Measurements from ENCODE around the gene PLD1.
"Not testable (repeated sequence)": the region's sequence is repeated elsewhere in the genome, so short reads cannot be mapped to it uniquely, and the experiment has no call there.

Gene PLD1

DNA sequence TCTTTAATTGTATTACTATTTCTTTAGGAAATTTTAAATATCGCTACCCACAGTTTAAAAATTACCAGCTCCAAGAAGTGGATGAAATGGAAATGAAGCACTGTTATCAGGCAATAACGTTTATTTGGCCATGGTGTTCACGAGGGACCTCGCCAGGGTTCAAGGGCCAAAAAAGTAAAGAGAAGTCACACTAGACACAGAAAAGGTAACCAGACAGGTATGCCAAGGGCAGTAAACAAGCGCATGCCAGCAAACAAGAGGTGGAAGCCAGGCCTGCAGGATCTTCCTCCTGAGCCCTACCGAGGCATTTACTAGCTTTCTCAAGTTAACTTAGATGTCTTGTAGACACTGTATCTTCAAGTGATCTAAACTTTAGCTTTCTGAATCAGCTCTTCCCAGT is 113.5 kb downstream of the PLD1 start:
- TF ChIP-seq, protein P1, sequence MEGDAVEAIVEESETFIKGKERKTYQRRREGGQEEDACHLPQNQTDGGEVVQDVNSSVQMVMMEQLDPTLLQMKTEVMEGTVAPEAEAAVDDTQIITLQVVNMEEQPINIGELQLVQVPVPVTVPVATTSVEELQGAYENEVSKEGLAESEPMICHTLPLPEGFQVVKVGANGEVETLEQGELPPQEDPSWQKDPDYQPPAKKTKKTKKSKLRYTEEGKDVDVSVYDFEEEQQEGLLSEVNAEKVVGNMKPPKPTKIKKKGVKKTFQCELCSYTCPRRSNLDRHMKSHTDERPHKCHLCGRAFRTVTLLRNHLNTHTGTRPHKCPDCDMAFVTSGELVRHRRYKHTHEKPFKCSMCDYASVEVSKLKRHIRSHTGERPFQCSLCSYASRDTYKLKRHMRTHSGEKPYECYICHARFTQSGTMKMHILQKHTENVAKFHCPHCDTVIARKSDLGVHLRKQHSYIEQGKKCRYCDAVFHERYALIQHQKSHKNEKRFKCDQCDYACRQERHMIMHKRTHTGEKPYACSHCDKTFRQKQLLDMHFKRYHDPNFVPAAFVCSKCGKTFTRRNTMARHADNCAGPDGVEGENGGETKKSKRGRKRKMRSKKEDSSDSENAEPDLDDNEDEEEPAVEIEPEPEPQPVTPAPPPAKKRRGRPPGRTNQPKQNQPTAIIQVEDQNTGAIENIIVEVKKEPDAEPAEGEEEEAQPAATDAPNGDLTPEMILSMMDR (IDR thresholded peaks at IDR 0.05; ENCODE audit: low read depth, low read length, missing control alignments) = no peak
- no peak overlapping the region for H3K4me3 ChIP-seq (replicated peaks; ENCODE audit: low read depth, low read length)
- DNase-seq (ENCODE audit: extremely low read depth, low read depth) = no peak

DNA sequence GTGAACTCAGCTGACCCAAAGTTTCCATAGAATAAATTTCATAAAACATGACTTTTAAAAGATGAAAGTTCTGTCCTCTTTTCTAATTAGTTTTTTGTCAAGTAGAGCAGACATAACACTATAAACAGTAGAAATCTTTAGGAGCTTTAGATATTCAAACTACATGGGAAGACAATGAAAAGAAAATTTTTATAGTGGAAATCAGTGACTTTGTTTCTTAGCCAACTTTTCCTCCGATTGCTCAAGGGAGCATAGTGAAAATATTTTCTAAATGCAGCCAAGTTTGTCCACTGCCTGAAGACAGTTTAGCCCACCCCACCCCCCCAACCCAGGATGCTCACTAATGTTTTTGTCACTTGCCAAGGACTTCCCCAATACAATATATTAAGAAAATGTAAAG is 114.9 kb downstream of the PLD1 start:
- no peak for DNase-seq (ENCODE audit: extremely low read depth, low read depth)
- TF ChIP-seq, protein P1 (IDR thresholded peaks at IDR 0.05; ENCODE audit: low read depth, low read length, missing control alignments) = no peak
- H3K4me3 ChIP-seq (replicated peaks; ENCODE audit: low read depth, low read length) = no peak overlapping the region

DNA sequence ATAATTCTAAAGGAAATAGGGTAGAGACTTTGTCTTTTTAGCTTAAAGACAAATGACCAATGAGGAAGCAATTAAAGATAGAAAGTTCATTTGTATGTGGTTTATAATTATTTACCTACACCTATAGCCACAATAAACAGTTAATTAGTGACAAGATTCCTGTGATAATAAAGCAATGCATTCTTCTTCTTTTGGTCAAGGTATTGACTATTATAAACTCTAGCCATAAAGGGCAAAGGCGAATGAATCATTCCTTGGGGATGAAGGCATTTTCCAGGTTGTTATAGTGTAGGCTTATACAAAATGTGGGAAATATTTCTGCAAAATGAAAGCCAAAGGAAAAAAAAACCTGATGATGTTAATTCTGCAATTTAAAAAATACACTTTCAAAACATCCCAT is 115.4 kb downstream of the PLD1 start:
- no peak overlapping the region for H3K4me3 ChIP-seq (replicated peaks; ENCODE audit: low read depth, low read length)
- DNase-seq (ENCODE audit: extremely low read depth, low read depth) = no peak
- TF ChIP-seq, protein P1 (IDR thresholded peaks at IDR 0.05; ENCODE audit: low read depth, low read length, missing control alignments) = no peak

DNA sequence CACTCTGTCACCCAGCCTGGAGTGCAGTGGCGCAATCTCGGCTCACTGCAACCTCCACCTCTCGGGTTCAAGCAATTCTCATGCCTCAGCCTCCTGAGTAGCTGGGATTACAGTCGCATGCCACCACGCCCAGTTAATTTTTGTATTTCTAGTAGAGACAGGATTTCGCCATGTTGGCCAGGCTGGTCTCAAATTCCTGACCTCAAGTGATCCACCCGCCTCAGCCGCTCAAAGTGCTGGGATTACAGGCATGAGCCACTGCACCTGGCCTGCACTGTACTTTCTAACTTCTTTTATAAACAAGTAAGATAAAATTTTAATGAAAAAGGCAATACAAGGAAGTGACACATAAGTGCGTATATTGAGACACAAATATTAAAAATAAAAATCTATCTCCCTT is 117.7 kb downstream of the PLD1 start:
- not testable (repeated sequence) for H3K4me3 ChIP-seq (replicated peaks; ENCODE audit: low read depth, low read length); DNase-seq (ENCODE audit: extremely low read depth, low read depth)

DNA sequence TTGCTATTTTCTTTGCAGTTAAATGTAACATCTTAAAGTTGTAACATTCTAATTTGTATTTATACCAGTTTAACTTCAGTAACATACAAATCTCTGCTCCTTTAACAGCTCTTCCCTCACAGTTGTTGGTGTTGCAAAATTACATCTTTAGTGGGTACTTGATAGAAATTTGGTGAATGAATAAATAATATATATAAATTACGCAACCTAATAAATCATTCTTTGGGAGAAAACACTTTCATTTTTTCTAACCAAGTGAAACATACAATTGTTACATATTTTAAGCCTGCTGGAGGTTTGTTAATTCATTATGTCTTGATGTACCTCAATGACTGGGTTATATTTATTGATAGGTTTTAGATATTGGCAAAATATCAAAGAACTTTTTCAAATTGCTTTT is 118.8 kb downstream of the PLD1 start:
- DNase-seq (ENCODE audit: extremely low read depth, low read depth) = no peak
- TF ChIP-seq, protein P1 (IDR thresholded peaks at IDR 0.05; ENCODE audit: low read depth, low read length, missing control alignments) = no peak
- H3K4me3 ChIP-seq (replicated peaks; ENCODE audit: low read depth, low read length) = no peak overlapping the region

DNA sequence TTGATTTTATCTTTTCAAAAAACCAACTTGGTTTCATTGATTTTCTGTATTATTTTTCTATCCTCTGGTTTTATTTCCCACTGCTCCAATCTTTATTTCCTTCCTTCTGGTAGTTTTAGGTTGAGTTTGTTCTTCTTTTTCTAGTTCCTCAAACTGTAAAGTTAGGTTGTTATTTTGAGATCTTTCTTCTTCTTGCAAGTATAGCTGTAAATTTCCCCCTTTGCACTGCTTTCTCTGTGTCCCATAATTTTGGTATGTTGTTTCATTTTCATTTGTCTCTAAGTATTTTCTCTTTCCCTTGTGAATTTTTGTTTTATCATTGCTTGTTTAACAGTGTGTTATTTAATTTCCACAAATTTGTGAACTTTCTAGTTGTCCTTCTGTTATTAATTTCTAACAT is 120.0 kb downstream of the PLD1 start:
- no peak for DNase-seq (ENCODE audit: extremely low read depth, low read depth)
- no peak overlapping the region for H3K4me3 ChIP-seq (replicated peaks; ENCODE audit: low read depth, low read length)
- TF ChIP-seq, protein P1 (IDR thresholded peaks at IDR 0.05; ENCODE audit: low read depth, low read length, missing control alignments) = no peak

DNA sequence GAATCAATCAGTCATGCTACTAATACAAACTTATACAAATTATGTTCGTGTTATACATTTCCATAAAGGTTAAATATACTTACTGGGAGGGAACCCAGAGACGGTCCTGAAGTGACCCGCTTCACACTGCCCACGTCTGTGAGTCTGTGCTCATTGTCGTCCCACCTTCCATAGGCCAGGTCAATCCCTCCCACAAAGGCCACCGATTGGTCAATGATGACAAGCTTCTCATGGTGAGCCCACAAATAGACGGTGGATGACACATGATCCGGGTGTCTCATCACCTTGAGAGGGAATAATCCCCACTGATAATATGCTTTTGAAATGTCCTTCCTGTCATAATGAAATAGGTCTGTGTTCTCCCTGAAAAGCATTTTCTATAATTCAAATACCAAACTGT is 121.7 kb downstream of the PLD1 start:
- DNase-seq (ENCODE audit: extremely low read depth, low read depth) = no peak
- no peak overlapping the region for H3K4me3 ChIP-seq (replicated peaks; ENCODE audit: low read depth, low read length)
- TF ChIP-seq, protein P1 (IDR thresholded peaks at IDR 0.05; ENCODE audit: low read depth, low read length, missing control alignments) = no peak

Measured in HFF-Myc (cell line).